CD4-positive, alpha-beta memory T cell (primary cell): ENCODE measurements around the gene KBTBD3. TPM values are rescaled to one million over a fixed set of nuclear protein-coding genes. Genes with fewer than 3 reads are reported as not detected.

Experiments
- CTCF ChIA-PET: fragments of 350-600 bp; sonication (Branson Sonifier 250); formaldehyde crosslinking; loops from one replicate; lab custom pipeline; 2021; ENCODE audit warnings: inconsistent platforms; ENCODE audit not compliant: partially characterized antibody; lab: Charles Lee
- POLR2A ChIA-PET: fragments of 350-600 bp; sonication (Branson Sonifier 250); formaldehyde crosslinking; loops from one replicate; lab custom pipeline; 2021; ENCODE audit not compliant: partially characterized antibody; lab: Charles Lee
- DNase-seq, 5 donors: peaks; one replicate each; pipeline versions ENCODE4 v3.0.0 to v3.0.0-alpha.2; 2020 to 2022; ENCODE audit warnings: mixed read lengths in 1 of 5
- H3K27ac ChIP-seq: one replicate; pipeline ENCODE4 v1.7.0; 2013; ENCODE audit warnings: low read depth, low read length
- H3K27me3 ChIP-seq: 2 replicates; pipeline ENCODE4 v1.7.0; 2013; ENCODE audit warnings: mild to moderate bottlenecking, low read length, moderate library complexity; ENCODE audit not compliant: insufficient read depth
- H3K36me3 ChIP-seq: 2 replicates; pipeline ENCODE4 v1.7.0; 2013; ENCODE audit warnings: mild to moderate bottlenecking, low read length, moderate library complexity; ENCODE audit not compliant: insufficient read depth
- H3K4me1 ChIP-seq: 2 replicates; pipeline ENCODE4 v1.7.0; 2013; ENCODE audit warnings: mild to moderate bottlenecking, low read length, moderate library complexity; ENCODE audit not compliant: insufficient read depth
- H3K4me3 ChIP-seq, 2 donors: one replicate each; pipeline ENCODE4 v1.7.0; 2013; ENCODE audit warnings: low read length in 2 of 2, mild to moderate bottlenecking in 1 of 2
- H3K9me3 ChIP-seq, 2 donors: one replicate each; pipeline ENCODE4 v1.7.0; 2013; ENCODE audit warnings: low read length in 2 of 2, control low read depth in 1 of 2; ENCODE audit not compliant: control insufficient read depth in 1 of 2
- H3K27ac Mint-ChIP-seq, 7 donors: one replicate each; pipeline ENCODE4 v1.8.0; 2020 to 2021; ENCODE audit warnings: mixed read lengths in 7 of 7, mild to moderate bottlenecking in 6 of 7, inconsistent platforms in 3 of 7, moderate library complexity in 3 of 7
- H3K27me3 Mint-ChIP-seq, 2 donors: one replicate each; pipeline ENCODE4 v1.8.0; 2020 to 2021; ENCODE audit warnings: mixed read lengths in 2 of 2
- H3K36me3 Mint-ChIP-seq, 2 donors: one replicate each; pipeline ENCODE4 v1.8.0; 2020 to 2021; ENCODE audit warnings: mixed read lengths in 2 of 2, inconsistent platforms in 1 of 2, mild to moderate bottlenecking in 1 of 2
- H3K4me1 Mint-ChIP-seq, 4 donors: one replicate each; pipeline ENCODE4 v1.8.0; 2020 to 2021; ENCODE audit warnings: mixed read lengths in 4 of 4, mild to moderate bottlenecking in 1 of 4
- H3K4me3 Mint-ChIP-seq, 8 donors: one replicate each; pipeline ENCODE4 v1.8.0; 2020 to 2021; ENCODE audit warnings: mixed read lengths in 8 of 8, mild to moderate bottlenecking in 7 of 8, moderate library complexity in 6 of 8, inconsistent platforms in 3 of 8
- H3K9me3 Mint-ChIP-seq, 8 donors: one replicate each; pipeline ENCODE4 v1.8.0; 2020 to 2021; ENCODE audit warnings: mixed read lengths in 8 of 8, mild to moderate bottlenecking in 5 of 8, inconsistent platforms in 3 of 8, moderate library complexity in 1 of 8
- intact Hi-C: fragments of 100-400 bp; cut with micrococcal nuclease; formaldehyde crosslinking; loops from one replicate; pipeline ENCODE4 v1.15.1; 2023
- polyA plus RNA-seq, 2 donors: library from polyadenylated mRNA; unstranded; fragments of 300-500 nt; fragmentation: Illumina TruSeq; gene quantifications; one replicate each; pipeline ENCODE4 v1.2.3, GENCODE V29; 2021
- total RNA-seq, 2 experiments: library from RNA; stranded (reverse); gene quantifications; one replicate each; pipeline ENCODE4 v1.2.3, GENCODE V29; 2021

The KBTBD3 gene, protein sequence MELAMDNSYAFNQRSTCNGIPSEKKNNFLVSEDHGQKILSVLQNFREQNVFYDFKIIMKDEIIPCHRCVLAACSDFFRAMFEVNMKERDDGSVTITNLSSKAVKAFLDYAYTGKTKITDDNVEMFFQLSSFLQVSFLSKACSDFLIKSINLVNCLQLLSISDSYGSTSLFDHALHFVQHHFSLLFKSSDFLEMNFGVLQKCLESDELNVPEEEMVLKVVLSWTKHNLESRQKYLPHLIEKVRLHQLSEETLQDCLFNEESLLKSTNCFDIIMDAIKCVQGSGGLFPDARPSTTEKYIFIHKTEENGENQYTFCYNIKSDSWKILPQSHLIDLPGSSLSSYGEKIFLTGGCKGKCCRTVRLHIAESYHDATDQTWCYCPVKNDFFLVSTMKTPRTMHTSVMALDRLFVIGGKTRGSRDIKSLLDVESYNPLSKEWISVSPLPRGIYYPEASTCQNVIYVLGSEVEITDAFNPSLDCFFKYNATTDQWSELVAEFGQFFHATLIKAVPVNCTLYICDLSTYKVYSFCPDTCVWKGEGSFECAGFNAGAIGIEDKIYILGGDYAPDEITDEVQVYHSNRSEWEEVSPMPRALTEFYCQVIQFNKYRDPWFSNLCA
- 10 to 100 TPM; 14.4 to 18.6 TPM for total RNA-seq
- polyA plus RNA-seq = 10 to 100 TPM in 1 of 2 donors, 1 to 10 TPM in 1; 10.0 TPM

GRCh38 chr11:106076919-106077608 is at the start of gene KBTBD3:
Gene KBTBD3, minus strand, starts transcription at chr11:106077347. Its CDS starts 18,250 bp downstream, at chr11:106059097.
- H3K36me3 Mint-ChIP-seq = peaks cover 21 to 43% of the 10 kb centered on the region in 2 donors

DNA sequence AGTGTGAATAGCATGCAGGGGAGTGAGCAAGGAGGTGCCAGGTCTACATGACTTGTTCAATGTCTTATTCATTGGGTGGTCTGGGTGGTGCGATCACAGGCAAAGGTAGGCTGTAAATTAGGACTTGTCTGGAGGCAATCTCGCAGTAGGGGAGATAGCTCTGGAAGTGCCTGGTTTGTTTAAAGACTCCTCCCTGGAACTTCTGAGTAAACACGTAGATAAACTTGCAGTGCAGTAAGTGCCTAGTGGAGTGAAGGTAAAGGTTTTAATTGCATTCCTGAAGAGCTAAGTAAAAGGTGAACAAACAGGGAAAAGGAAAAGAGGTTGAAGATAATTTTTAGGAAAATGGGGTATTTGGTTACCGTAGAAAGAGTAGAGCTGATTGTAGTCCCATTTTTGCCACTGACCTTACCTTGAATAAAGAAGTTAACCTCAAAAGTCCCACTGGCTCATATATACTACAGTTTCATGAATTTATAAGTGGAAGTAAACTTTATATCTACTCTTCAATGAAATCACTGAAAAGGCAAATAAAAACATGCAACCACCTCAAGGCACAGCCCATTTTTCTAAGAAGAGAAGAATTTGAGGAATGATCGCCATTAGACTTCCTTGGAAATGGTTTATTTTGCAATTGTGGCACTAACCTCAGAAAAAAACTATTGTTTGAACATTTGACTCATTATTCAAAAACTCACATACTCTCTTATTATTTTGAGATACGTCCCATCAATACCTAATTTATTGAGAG is 44.6 kb upstream of the KBTBD3 start:
- ChIA-PET POLR2A (no interaction called here), CTCF (no interaction called here)
- Mint-ChIP-seq H3K27ac (no peak overlapping the region), H3K27me3 (peaks cover 8 to 12% of the 10 kb centered on the region in 2 donors), H3K9me3 (peaks cover 0 to 5% (median 0%) of the 10 kb centered on the region in 8 donors), H3K4me1 (no peaks in the 10 kb centered on the region), H3K36me3 (no peaks in the 10 kb centered on the region), H3K4me3 (no peak overlapping the region)
- Histone ChIP-seq H3K9me3 (no peaks in the 10 kb centered on the region), H3K27me3 (no peaks in the 10 kb centered on the region), H3K4me3 (no peak overlapping the region), H3K27ac (no peak overlapping the region), H3K36me3 (no peaks in the 10 kb centered on the region), H3K4me1 (no peaks in the 10 kb centered on the region)
- no peak for DNase-seq
- intact Hi-C loops = no loop called here

More at GRCh38 chr11:106076919-106077608, at the start of gene KBTBD3:
- peaks cover 5% of the 10 kb centered on the region for H3K36me3 ChIP-seq
- Mint-ChIP-seq H3K9me3 (no peaks in the 10 kb centered on the region), H3K4me1 (peaks cover 48 to 82% (median 58%) of the 10 kb centered on the region in 4 donors), H3K27me3 (no peaks in the 10 kb centered on the region), H3K27ac (peak within 1 kb of the TSS; percentile 97 to 100 (median 99)), H3K4me3 (peak within 1 kb of the TSS; percentile 94 to 99 (median 98))
- peak within 1 kb of the TSS; percentile 74 to 91 for H3K4me3 ChIP-seq
- H3K9me3 ChIP-seq = no peaks in the 10 kb centered on the region
- no peaks in the 10 kb centered on the region for H3K27me3 ChIP-seq
- peaks cover 54% of the 10 kb centered on the region for H3K4me1 ChIP-seq
- peak; percentile 97 to 99 (median 98) for DNase-seq
- ChIA-PET POLR2A (interaction anchor here (0.9 to 1.6 kb wide), 6 partner anchors 9 to 1381 kb away, joined by 3 to 14 read pairs (median 7); partner anchors contain the start of genes CWF19L2 and MSANTD4), CTCF (interaction anchor here (1.0 to 3.2 kb wide), 4 partner anchors 9 to 81 kb away, joined by 3 to 22 read pairs (median 4); no protein-coding TSS in a partner anchor)
- intact Hi-C loops = loop anchor here (1.0 to 10.0 kb wide), 4 partner anchors 55 to 1380 kb away; partner anchors contain the start of genes CASP1, CWF19L2 and MSANTD4
- peak within 1 kb of the TSS; percentile 93 for H3K27ac ChIP-seq

GRCh38 chr11:106105986-106106385 is 28.8 kb upstream of the KBTBD3 start:
- no peaks in the 10 kb centered on the region for H3K9me3 Mint-ChIP-seq
- H3K27me3 ChIP-seq = no peaks in the 10 kb centered on the region
- H3K27ac Mint-ChIP-seq = no peak overlapping the region
- POLR2A ChIA-PET = no interaction called here
- DNase-seq = no peak
- H3K4me1 ChIP-seq = no peaks in the 10 kb centered on the region
- no peaks in the 10 kb centered on the region for H3K36me3 ChIP-seq
- H3K9me3 ChIP-seq = no peaks in the 10 kb centered on the region
- CTCF ChIA-PET = interaction anchor here (1.6 kb wide), 1 partner anchor 10 kb away, joined by 3 read pairs; no protein-coding TSS in a partner anchor
- no peaks in the 10 kb centered on the region for H3K4me1 Mint-ChIP-seq
- intact Hi-C loops = no loop called here
- H3K27ac ChIP-seq = no peak overlapping the region
- H3K36me3 Mint-ChIP-seq = no peaks in the 10 kb centered on the region
- H3K27me3 Mint-ChIP-seq = peaks cover 0 to 6% of the 10 kb centered on the region in 2 donors
- H3K4me3 ChIP-seq = no peak overlapping the region
- H3K4me3 Mint-ChIP-seq = no peak overlapping the region

DNA sequence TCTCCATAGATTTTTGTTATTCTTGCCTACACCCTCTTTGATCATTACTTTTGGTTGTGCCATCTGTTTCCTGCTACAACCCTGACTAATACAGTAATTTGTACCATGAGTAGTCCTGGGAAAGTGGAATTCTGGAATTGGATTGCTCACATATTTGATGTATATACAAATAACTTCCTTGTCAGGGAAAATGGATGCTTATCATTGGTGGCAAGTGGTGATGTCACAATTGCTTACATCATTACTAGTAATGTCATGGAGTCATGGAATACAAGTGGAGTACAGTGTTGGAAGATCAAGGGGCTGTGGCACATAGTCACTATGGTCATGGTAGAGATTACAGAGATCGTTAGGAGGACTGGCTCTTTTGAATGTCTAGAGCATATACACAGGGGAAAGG is 24.7 kb upstream of the KBTBD3 start:
- Mint-ChIP-seq H3K4me3 (no peak overlapping the region), H3K36me3 (peaks cover 17% of the 10 kb centered on the region in 2 donors), H3K4me1 (no peaks in the 10 kb centered on the region), H3K27ac (no peak overlapping the region), H3K27me3 (no peaks in the 10 kb centered on the region), H3K9me3 (no peaks in the 10 kb centered on the region)
- H3K36me3 ChIP-seq = peaks cover 13% of the 10 kb centered on the region
- H3K27ac ChIP-seq = no peak overlapping the region
- ChIA-PET CTCF (no interaction called here), POLR2A (no interaction called here)
- no peak for DNase-seq
- no peak overlapping the region for H3K4me3 ChIP-seq
- H3K9me3 ChIP-seq = no peaks in the 10 kb centered on the region
- H3K27me3 ChIP-seq = no peaks in the 10 kb centered on the region
- no peaks in the 10 kb centered on the region for H3K4me1 ChIP-seq
- intact Hi-C loops = no loop called here

GRCh38 chr11:106101370-106101769 is 24.2 kb upstream of the KBTBD3 start:
- H3K9me3 Mint-ChIP-seq = no peaks in the 10 kb centered on the region

DNA sequence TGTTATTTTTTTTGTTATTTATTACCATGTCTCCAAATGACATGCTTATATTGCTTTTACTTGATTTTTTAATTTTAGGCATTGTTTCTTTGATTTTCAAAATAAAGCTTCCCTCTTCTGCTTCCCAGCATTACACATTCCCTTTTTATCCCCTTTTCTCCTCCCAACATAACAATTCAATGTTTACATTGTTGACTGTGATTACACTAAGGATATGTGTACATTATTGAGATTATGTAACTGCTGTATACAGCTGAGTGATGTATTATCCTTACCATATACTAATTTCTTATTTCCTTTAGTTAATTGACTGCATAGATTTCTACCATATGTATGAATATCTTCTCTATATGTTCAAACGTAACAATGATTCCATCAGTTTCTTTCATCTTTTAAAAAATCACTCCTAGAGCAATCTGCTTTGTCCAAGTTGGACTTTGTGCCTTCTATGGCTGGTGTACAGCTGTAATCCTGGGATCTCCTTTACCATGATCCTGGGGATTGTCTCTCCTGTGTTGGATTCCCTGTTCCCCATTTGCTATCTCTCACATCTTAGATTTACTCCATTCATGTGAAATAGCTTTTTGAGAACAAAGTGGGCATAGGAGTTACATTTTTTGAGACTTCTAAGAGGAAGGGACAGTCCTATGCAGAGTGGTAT is 21.9 kb upstream of the KBTBD3 start:
- H3K4me1 ChIP-seq = no peaks in the 10 kb centered on the region
- no peaks in the 10 kb centered on the region for H3K9me3 ChIP-seq
- no peaks in the 10 kb centered on the region for H3K27me3 Mint-ChIP-seq
- no peak for DNase-seq
- ChIA-PET POLR2A (no interaction called here), CTCF (interaction anchor here (0.5 to 0.9 kb wide), 2 partner anchors 12 to 1229 kb away, joined by 3 read pairs; no protein-coding TSS in a partner anchor)
- intact Hi-C loops = no loop called here
- H3K36me3 Mint-ChIP-seq = peaks cover 36 to 41% of the 10 kb centered on the region in 2 donors
- H3K9me3 Mint-ChIP-seq = no peaks in the 10 kb centered on the region
- H3K4me3 Mint-ChIP-seq = no peak overlapping the region
- no peak overlapping the region for H3K27ac ChIP-seq
- H3K27me3 ChIP-seq = no peaks in the 10 kb centered on the region
- H3K27ac Mint-ChIP-seq = no peak overlapping the region
- no peak overlapping the region for H3K4me3 ChIP-seq
- peaks cover 30% of the 10 kb centered on the region for H3K36me3 ChIP-seq
- no peaks in the 10 kb centered on the region for H3K4me1 Mint-ChIP-seq

More at GRCh38 chr11:106101370-106101769, 24.2 kb upstream of the KBTBD3 start:
- Histone ChIP-seq H3K9me3 (no peaks in the 10 kb centered on the region), H3K4me1 (no peaks in the 10 kb centered on the region), H3K4me3 (no peak overlapping the region), H3K27me3 (no peaks in the 10 kb centered on the region), H3K36me3 (peaks cover 18% of the 10 kb centered on the region), H3K27ac (no peak overlapping the region)
- H3K27ac Mint-ChIP-seq = no peak overlapping the region
- POLR2A ChIA-PET = no interaction called here
- H3K4me1 Mint-ChIP-seq = no peaks in the 10 kb centered on the region
- CTCF ChIA-PET = no interaction called here
- no peak overlapping the region for H3K4me3 Mint-ChIP-seq
- H3K36me3 Mint-ChIP-seq = peaks cover 21 to 22% of the 10 kb centered on the region in 2 donors
- intact Hi-C loops = no loop called here
- H3K27me3 Mint-ChIP-seq = no peaks in the 10 kb centered on the region
- no peak for DNase-seq
